AG10803 (cell line): ENCODE measurements around the gene FANCF.

Source experiments
- DNase-seq: peaks from one replicate; pipeline ENCODE4 v3.0.0; 2010; ENCODE audit warnings: low read depth
- H3K4me3 ChIP-seq: 2 replicates; pipeline ENCODE4 v1.5.1; 2011; ENCODE audit warnings: mild to moderate bottlenecking, low read length, control low read depth
- TF ChIP-seq, protein P1 (sequence below): conservative IDR thresholded peaks from 2 replicates; pipeline ENCODE4 v1.5.1; 2011; ENCODE audit warnings: mild to moderate bottlenecking, low read length, control low read depth, inconsistent platforms

The FANCF gene, protein sequence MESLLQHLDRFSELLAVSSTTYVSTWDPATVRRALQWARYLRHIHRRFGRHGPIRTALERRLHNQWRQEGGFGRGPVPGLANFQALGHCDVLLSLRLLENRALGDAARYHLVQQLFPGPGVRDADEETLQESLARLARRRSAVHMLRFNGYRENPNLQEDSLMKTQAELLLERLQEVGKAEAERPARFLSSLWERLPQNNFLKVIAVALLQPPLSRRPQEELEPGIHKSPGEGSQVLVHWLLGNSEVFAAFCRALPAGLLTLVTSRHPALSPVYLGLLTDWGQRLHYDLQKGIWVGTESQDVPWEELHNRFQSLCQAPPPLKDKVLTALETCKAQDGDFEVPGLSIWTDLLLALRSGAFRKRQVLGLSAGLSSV

DNA sequence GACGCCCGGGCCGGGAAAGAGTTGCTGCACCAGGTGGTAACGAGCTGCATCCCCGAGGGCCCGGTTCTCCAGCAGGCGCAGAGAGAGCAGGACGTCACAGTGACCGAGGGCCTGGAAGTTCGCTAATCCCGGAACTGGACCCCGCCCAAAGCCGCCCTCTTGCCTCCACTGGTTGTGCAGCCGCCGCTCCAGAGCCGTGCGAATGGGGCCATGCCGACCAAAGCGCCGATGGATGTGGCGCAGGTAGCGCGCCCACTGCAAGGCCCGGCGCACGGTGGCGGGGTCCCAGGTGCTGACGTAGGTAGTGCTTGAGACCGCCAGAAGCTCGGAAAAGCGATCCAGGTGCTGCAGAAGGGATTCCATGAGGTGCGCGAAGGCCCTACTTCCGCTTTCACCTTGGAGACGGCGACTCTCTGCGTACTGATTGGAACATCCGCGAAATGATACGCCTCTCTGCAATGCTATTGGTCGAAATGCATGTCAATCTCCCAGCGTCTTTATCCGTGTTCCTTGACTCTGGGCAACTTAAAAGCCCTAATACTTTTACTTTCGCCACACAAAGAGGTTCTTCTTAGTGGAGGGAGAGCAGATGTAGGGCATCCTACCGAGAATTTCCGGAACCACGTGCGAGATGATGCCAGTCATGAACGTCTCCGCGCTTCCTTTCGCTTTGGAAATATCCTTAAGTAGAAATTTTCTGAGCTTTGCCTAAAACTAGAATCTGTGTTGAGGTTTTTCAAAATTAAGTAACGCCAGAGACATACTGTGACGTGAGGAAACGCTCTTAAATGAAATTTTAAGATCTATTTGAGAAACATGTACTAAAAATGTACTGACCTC lies at the start of gene FANCF:
Gene FANCF (minus strand): TSS at position 376 of the 840 bp plus-strand sequence. CDS start 13 bp downstream, at position 363.
- DNase-seq: peak; percentile 99
- TF ChIP-seq, protein P1, sequence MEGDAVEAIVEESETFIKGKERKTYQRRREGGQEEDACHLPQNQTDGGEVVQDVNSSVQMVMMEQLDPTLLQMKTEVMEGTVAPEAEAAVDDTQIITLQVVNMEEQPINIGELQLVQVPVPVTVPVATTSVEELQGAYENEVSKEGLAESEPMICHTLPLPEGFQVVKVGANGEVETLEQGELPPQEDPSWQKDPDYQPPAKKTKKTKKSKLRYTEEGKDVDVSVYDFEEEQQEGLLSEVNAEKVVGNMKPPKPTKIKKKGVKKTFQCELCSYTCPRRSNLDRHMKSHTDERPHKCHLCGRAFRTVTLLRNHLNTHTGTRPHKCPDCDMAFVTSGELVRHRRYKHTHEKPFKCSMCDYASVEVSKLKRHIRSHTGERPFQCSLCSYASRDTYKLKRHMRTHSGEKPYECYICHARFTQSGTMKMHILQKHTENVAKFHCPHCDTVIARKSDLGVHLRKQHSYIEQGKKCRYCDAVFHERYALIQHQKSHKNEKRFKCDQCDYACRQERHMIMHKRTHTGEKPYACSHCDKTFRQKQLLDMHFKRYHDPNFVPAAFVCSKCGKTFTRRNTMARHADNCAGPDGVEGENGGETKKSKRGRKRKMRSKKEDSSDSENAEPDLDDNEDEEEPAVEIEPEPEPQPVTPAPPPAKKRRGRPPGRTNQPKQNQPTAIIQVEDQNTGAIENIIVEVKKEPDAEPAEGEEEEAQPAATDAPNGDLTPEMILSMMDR: no peak
- peak within 1 kb of the TSS; percentile 87 for H3K4me3 ChIP-seq

GRCh38 chr11:22674470-22675439 lies 49.1 kb upstream of the FANCF start:
- TF ChIP-seq, protein P1: no peak
- no peak for DNase-seq
- H3K4me3 ChIP-seq: no peak overlapping the region

DNA sequence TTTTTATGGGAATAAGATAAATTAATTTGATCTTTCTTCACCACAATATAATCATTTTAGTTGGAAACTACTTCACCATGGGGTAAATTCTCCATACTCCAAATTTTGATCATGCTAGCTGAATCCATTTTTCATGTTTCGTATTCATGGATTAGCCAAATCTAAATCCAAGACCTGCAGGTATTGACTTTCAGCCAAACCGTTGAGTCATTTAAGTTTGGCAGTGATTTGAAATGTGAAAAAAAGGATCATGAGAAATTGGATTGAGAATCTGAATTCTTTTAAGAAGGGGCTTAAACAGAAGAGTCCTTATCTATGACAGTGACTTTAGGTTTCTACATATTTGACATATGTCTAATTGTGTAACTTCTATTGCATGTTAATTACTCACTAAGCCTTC lies 46.1 kb upstream of the FANCF start:
- no peak overlapping the region for H3K4me3 ChIP-seq
- TF ChIP-seq, protein P1: no peak
- no peak for DNase-seq

- TF ChIP-seq, protein P1: no peak
- DNase-seq: no peak
These were observed 45.2 kb upstream of the FANCF start for GRCh38 chr11:22670830-22671229.

DNA sequence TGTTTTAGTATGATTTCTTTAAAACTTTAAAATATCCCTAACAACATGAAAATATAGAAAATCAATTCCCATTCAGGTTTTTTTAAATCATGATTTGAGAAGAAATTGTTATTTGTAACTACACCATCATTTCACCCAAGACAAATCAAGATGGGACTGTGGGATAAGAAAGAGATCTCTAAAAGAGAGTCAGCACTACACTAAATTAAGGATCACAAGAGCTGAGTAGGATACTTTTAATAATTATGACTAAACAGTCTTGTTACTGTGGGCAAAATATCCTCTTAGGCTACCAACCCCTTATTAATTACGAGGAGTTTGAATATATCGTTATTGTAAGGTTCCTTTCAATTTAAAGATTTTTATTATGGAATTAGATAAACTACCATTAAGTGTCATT lies 43.7 kb upstream of the FANCF start:
- H3K4me3 ChIP-seq: no peak overlapping the region
- no peak for DNase-seq
- TF ChIP-seq, protein P1: no peak

More at GRCh38 chr11:22670830-22671229, 45.2 kb upstream of the FANCF start:
- no peak overlapping the region for H3K4me3 ChIP-seq

GRCh38 chr11:22668005-22668796 lies 42.6 kb upstream of the FANCF start:
- H3K4me3 ChIP-seq: no peak overlapping the region
- DNase-seq: no peak
- TF ChIP-seq, protein P1: no peak
